ENCODE data around the gene REXO2.

Gene REXO2

DNA sequence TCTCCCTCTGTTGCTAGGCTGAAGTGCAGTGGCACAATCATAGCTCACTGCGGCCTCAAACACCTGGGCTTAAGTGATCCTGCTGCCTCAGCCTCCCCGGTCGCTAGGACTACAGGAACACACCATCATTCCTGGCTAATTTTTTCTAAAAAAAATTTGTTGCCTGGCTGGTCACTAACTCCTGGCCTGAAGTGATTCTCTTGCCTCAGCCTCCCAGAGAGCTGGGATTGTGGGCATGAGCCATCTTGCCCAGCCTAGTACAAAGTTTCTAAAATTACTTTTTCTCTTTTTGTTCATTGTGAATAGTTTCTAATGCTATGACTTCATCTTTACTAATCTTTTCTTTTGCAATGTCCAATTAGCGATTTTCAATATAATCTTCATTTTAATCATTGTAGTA is 26.3 kb upstream of the REXO2 start:
- H3K4me3 ChIP-seq (replicated peaks; ENCODE audit: low read depth, low read length), result no peak overlapping the region
- H3K27me3 ChIP-seq (replicated peaks; ENCODE audit: control insufficient read depth, insufficient read depth, low read length), result no peaks in the 10 kb centered on the region
- TF ChIP-seq, protein P1, sequence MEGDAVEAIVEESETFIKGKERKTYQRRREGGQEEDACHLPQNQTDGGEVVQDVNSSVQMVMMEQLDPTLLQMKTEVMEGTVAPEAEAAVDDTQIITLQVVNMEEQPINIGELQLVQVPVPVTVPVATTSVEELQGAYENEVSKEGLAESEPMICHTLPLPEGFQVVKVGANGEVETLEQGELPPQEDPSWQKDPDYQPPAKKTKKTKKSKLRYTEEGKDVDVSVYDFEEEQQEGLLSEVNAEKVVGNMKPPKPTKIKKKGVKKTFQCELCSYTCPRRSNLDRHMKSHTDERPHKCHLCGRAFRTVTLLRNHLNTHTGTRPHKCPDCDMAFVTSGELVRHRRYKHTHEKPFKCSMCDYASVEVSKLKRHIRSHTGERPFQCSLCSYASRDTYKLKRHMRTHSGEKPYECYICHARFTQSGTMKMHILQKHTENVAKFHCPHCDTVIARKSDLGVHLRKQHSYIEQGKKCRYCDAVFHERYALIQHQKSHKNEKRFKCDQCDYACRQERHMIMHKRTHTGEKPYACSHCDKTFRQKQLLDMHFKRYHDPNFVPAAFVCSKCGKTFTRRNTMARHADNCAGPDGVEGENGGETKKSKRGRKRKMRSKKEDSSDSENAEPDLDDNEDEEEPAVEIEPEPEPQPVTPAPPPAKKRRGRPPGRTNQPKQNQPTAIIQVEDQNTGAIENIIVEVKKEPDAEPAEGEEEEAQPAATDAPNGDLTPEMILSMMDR (IDR thresholded peaks at IDR 0.05; ENCODE audit: insufficient read depth, low read length, poor library complexity, severe bottlenecking), result no peak
- no peaks in the 10 kb centered on the region; the same call in 1 of the 2 replicates for H3K36me3 ChIP-seq (ENCODE audit: control insufficient read depth, insufficient read depth, low read length)
- no peak for DNase-seq (ENCODE audit: extremely low read depth, insufficient read length)

GRCh38 chr11:114413958-114414357 is 25.3 kb upstream of the REXO2 start:
- H3K36me3 ChIP-seq (ENCODE audit: control insufficient read depth, insufficient read depth, low read length), result no peaks in the 10 kb centered on the region; the same call in 1 of the 2 replicates
- H3K27me3 ChIP-seq (replicated peaks; ENCODE audit: control insufficient read depth, insufficient read depth, low read length), result no peaks in the 10 kb centered on the region
- DNase-seq (ENCODE audit: extremely low read depth, insufficient read length), result no peak
- H3K4me3 ChIP-seq (replicated peaks; ENCODE audit: low read depth, low read length), result no peak overlapping the region
- TF ChIP-seq, protein P1 (IDR thresholded peaks at IDR 0.05; ENCODE audit: insufficient read depth, low read length, poor library complexity, severe bottlenecking), result no peak

DNA sequence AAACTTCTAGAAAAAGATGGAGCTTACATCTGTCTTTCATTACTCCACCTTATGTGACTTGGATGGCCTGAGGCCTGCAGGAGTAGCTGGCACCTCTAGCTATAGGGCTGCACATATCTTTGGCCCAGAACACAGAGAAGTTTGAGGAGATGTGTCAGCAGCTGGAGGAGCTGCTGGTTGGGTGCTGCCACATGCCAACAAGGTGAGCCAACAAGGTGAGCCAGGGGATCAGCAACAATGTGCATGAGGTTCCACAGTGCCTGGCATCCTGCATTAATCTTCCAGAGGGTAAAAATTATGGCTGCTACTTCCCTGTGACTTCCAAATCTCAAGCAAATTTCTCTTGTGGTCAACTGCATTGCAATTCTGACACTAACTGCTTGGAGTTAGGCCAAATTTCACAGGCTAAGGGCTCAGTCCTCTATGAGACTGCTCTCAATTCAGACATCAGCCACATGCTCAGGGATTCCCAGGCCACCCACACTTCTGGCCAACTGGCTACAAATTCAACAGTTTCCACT is 22.8 kb upstream of the REXO2 start:
- Histone ChIP-seq H3K4me3 (replicated peaks; ENCODE audit: low read depth, low read length) (no peak overlapping the region), H3K27me3 (replicated peaks; ENCODE audit: control insufficient read depth, insufficient read depth, low read length) (no peaks in the 10 kb centered on the region), H3K36me3 (ENCODE audit: control insufficient read depth, insufficient read depth, low read length) (no peaks in the 10 kb centered on the region; the same call in 1 of the 2 replicates)
- DNase-seq (ENCODE audit: extremely low read depth, insufficient read length), result no peak
- TF ChIP-seq, protein P1 (IDR thresholded peaks at IDR 0.05; ENCODE audit: insufficient read depth, low read length, poor library complexity, severe bottlenecking), result no peak

DNA sequence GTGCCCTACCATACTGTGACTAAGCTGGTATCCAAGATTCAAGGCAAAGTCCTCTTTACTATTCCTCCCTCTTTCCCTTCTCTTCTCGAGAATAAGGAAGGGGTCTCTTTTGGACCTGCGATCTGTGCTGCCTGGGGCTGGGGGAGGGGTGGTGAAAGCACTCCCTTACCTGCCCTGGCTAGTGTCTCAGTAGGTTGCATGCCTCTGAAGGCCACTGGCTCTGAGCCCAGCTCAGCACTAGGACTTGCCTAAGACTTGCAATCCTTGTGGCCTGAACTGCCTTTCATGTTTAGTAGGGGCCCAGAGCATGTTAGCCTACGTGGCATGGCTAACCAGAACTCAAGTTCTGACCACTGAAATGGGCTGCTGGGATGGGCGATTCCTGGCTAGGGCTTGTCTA is 13.0 kb upstream of the REXO2 start:
- no peak for DNase-seq (ENCODE audit: extremely low read depth, insufficient read length)
- peaks cover 2% of the 10 kb centered on the region; the same call in 1 of the 2 replicates for H3K27me3 ChIP-seq (replicated peaks; ENCODE audit: control insufficient read depth, insufficient read depth, low read length)
- no peaks in the 10 kb centered on the region for H3K36me3 ChIP-seq (ENCODE audit: control insufficient read depth, insufficient read depth, low read length)
- TF ChIP-seq, protein P1 (IDR thresholded peaks at IDR 0.05; ENCODE audit: insufficient read depth, low read length, poor library complexity, severe bottlenecking), result no peak
- no peak overlapping the region for H3K4me3 ChIP-seq (replicated peaks; ENCODE audit: low read depth, low read length)

GRCh38 chr11:114430290-114430689 is 9.0 kb upstream of the REXO2 start:
- DNase-seq (ENCODE audit: extremely low read depth, insufficient read length), result no peak
- peaks cover 2% of the 10 kb centered on the region for H3K27me3 ChIP-seq (replicated peaks; ENCODE audit: control insufficient read depth, insufficient read depth, low read length)

More at GRCh38 chr11:114430290-114430689, 9.0 kb upstream of the REXO2 start:
- no peak overlapping the region for H3K4me3 ChIP-seq (replicated peaks; ENCODE audit: low read depth, low read length)
- TF ChIP-seq, protein P1 (IDR thresholded peaks at IDR 0.05; ENCODE audit: insufficient read depth, low read length, poor library complexity, severe bottlenecking), result no peak
- H3K36me3 ChIP-seq (ENCODE audit: control insufficient read depth, insufficient read depth, low read length), result no peaks in the 10 kb centered on the region
